H9 (cell line): ENCODE measurements around the gene SOBP. TPM values are rescaled to one million over a fixed set of nuclear protein-coding genes. Genes with fewer than 3 reads are reported as not detected.
A peak's percentile ranks its signal among the peaks of the same experiment; 100 is the strongest.

ENCODE experiments used
- DNase-seq: peaks from one replicate; pipeline ENCODE4 v3.0.0-alpha.2; 2017
- H2AFZ ChIP-seq: one replicate; pipeline ENCODE4 v1.6.1; 2013; ENCODE audit warnings: mild to moderate bottlenecking, low read length, control low read depth, moderate library complexity
- H2AK5ac ChIP-seq: 2 replicates; pipeline ENCODE4 v1.6.1; 2013; ENCODE audit warnings: low read length, control low read depth, mixed read lengths; ENCODE audit not compliant: insufficient read length
- H2BK120ac ChIP-seq: one replicate; pipeline ENCODE4 v1.6.1; 2013; ENCODE audit warnings: low read depth, mild to moderate bottlenecking, low read length, control low read depth, inconsistent platforms; ENCODE audit not compliant: poor library complexity, severe bottlenecking
- H2BK12ac ChIP-seq: 2 replicates; pipeline ENCODE4 v1.6.1; 2013; ENCODE audit warnings: low read length, control low read depth, mixed read lengths, low read depth; ENCODE audit not compliant: insufficient read length
- H2BK15ac ChIP-seq: 2 replicates; pipeline ENCODE4 v1.6.1; 2013; ENCODE audit warnings: low read depth, low read length, control low read depth
- H2BK20ac ChIP-seq: one replicate; pipeline ENCODE4 v1.6.1; 2013; ENCODE audit warnings: low read depth, mild to moderate bottlenecking, low read length, control low read depth, inconsistent platforms; ENCODE audit not compliant: poor library complexity, severe bottlenecking
- H2BK5ac ChIP-seq: 2 replicates; pipeline ENCODE4 v1.6.1; 2013; ENCODE audit warnings: low read length, control low read depth, mixed read lengths; ENCODE audit not compliant: insufficient read length
- H3K14ac ChIP-seq: 2 replicates; pipeline ENCODE4 v1.6.1; 2013; ENCODE audit warnings: low read length, control low read depth; ENCODE audit not compliant: insufficient read depth
- H3K18ac ChIP-seq: 2 replicates; pipeline ENCODE4 v1.6.1; 2013; ENCODE audit warnings: low read depth, mild to moderate bottlenecking, mixed read lengths, low read length, control low read depth; ENCODE audit not compliant: insufficient read length
- H3K23ac ChIP-seq: 2 replicates; pipeline ENCODE4 v1.6.1; 2013; ENCODE audit warnings: low read length, control low read depth, mixed read lengths, low read depth; ENCODE audit not compliant: insufficient read length
- H3K23me2 ChIP-seq: 2 replicates; pipeline ENCODE4 v1.6.1; 2013; ENCODE audit warnings: low read depth, mild to moderate bottlenecking, mixed read lengths, low read length, control low read depth; ENCODE audit not compliant: insufficient read length, poor library complexity, severe bottlenecking
- H3K27ac ChIP-seq: 2 replicates; pipeline ENCODE4 v1.5.1; 2013; ENCODE audit warnings: low read length, control low read depth, mixed read lengths, low read depth; ENCODE audit not compliant: insufficient read length
- H3K27me3 ChIP-seq: 2 replicates; pipeline ENCODE4 v1.6.1; 2013; ENCODE audit warnings: low read length, control low read depth, inconsistent platforms; ENCODE audit not compliant: insufficient read depth
- H3K4ac ChIP-seq: 2 replicates; pipeline ENCODE4 v1.6.1; 2013; ENCODE audit warnings: low read depth, mild to moderate bottlenecking, control low read depth, inconsistent platforms, low read length, moderate library complexity
- H3K4me1 ChIP-seq: 2 replicates; pipeline ENCODE4 v1.6.1; 2013; ENCODE audit warnings: low read length, control low read depth, inconsistent platforms; ENCODE audit not compliant: insufficient read depth
- H3K4me2 ChIP-seq: 2 replicates; pipeline ENCODE4 v1.6.1; 2013; ENCODE audit warnings: low read length, control low read depth, mixed read lengths; ENCODE audit not compliant: insufficient read length, insufficient read depth
- H3K56ac ChIP-seq: 2 replicates; pipeline ENCODE4 v1.6.1; 2013; ENCODE audit warnings: low read depth, mild to moderate bottlenecking, mixed read lengths, low read length, control low read depth; ENCODE audit not compliant: insufficient read length
- H3K79me1 ChIP-seq: 2 replicates; pipeline ENCODE4 v1.6.1; 2013; ENCODE audit warnings: low read depth, mild to moderate bottlenecking, moderate library complexity, low read length, control low read depth, inconsistent platforms; ENCODE audit not compliant: insufficient read depth, poor library complexity, severe bottlenecking
- H3K79me2 ChIP-seq: 2 replicates; pipeline ENCODE4 v1.6.1; 2013; ENCODE audit warnings: low read length, control low read depth, inconsistent platforms; ENCODE audit not compliant: insufficient read depth
- H3K9ac ChIP-seq: 2 replicates; pipeline ENCODE4 v1.6.1; 2013; ENCODE audit warnings: low read length, control low read depth, mixed read lengths; ENCODE audit not compliant: insufficient read length; ENCODE audit errors: extremely low read depth
- H3K9me3 ChIP-seq: one replicate; pipeline ENCODE4 v1.6.1; 2013; ENCODE audit warnings: low read depth, low read length, inconsistent platforms; ENCODE audit not compliant: control insufficient read depth
- H3T11ph ChIP-seq: one replicate; pipeline ENCODE4 v1.6.1; 2013; ENCODE audit warnings: mild to moderate bottlenecking, low read length, control low read depth, inconsistent platforms
- H4K20me1 ChIP-seq: one replicate; pipeline ENCODE4 v1.6.1; 2013; ENCODE audit not compliant: control insufficient read depth, insufficient read length, insufficient read depth
- H4K5ac ChIP-seq: 2 replicates; pipeline ENCODE4 v1.6.1; 2013; ENCODE audit warnings: low read depth, mild to moderate bottlenecking, mixed read lengths, low read length, control low read depth; ENCODE audit not compliant: insufficient read length
- H4K8ac ChIP-seq: replicated peaks from 2 replicates; pipeline ENCODE4 v1.6.1; 2013; ENCODE audit warnings: low read length, control low read depth, mixed read lengths, low read depth; ENCODE audit not compliant: insufficient read length
- H4K91ac ChIP-seq: 2 replicates; pipeline ENCODE4 v1.6.1; 2013; ENCODE audit warnings: low read depth, mild to moderate bottlenecking, moderate library complexity, mixed read lengths, low read length, control low read depth; ENCODE audit not compliant: insufficient read length
- H3K27ac Mint-ChIP-seq, 3 experiments: 2 replicates in 2 of 3; 3 replicates in 1 of 3; pipeline ENCODE4 v1.8.0; 2020 to 2021; ENCODE audit warnings: mixed read lengths in 3 of 3, mild to moderate bottlenecking in 1 of 3, moderate library complexity in 1 of 3
- H3K27me3 Mint-ChIP-seq: 2 replicates; pipeline ENCODE4 v1.8.0; 2021; ENCODE audit warnings: low read depth, mild to moderate bottlenecking, moderate library complexity, mixed read lengths
- H3K36me3 Mint-ChIP-seq, 3 experiments: 2 replicates in 2 of 3; 3 replicates in 1 of 3; pipeline ENCODE4 v1.8.0; 2020 to 2021; ENCODE audit warnings: low read depth in 3 of 3, mixed read lengths in 3 of 3; ENCODE audit not compliant: insufficient read depth in 1 of 3
- H3K4me1 Mint-ChIP-seq, 2 experiments: 2 replicates each; pipeline ENCODE4 v1.8.0; 2020; ENCODE audit warnings: mixed read lengths in 2 of 2
- H3K4me3 Mint-ChIP-seq, 2 experiments: 2 replicates in 1 of 2; 3 replicates in 1 of 2; pipeline ENCODE4 v1.8.0; 2020 to 2021; ENCODE audit warnings: mild to moderate bottlenecking in 2 of 2, mixed read lengths in 2 of 2, moderate library complexity in 1 of 2
- H3K9me3 Mint-ChIP-seq, 2 experiments: 2 replicates in 1 of 2; 3 replicates in 1 of 2; pipeline ENCODE4 v1.8.0; 2020; ENCODE audit warnings: mild to moderate bottlenecking in 2 of 2, mixed read lengths in 2 of 2, moderate library complexity in 1 of 2
- CTCF ChIP-seq: fragments of 200-600 bp; sonication (generic); conservative IDR thresholded peaks from 3 replicates; pipeline ENCODE4 v1.8.0; 2021; ENCODE audit warnings: antibody characterized with exemption, mild to moderate bottlenecking
- WGBS: extraction: QIAGEN DNeasy Blood & Tissue Kit; methylation state at CpG from one replicate; pipeline ENCODE4 v1.1.7; 2013; ENCODE audit warnings: missing lambda C conversion rate, low lambda C conversion rate, mixed read lengths; ENCODE audit not compliant: insufficient read length; ENCODE audit errors: extremely low coverage; 5-methylcytosine and 5-hydroxymethylcytosine counted together
- total RNA-seq: library from RNA; stranded (reverse); gene quantifications from 2 replicates; pipeline ENCODE4 v1.2.1, GENCODE V29; 2021

The SOBP gene
- total RNA-seq, 1 experiment from 2014 or later, result 4.3 TPM

GRCh38 chr6:107622269-107622668, 132.4 kb downstream of the SOBP start:
- Histone ChIP-seq H3K4ac (no peak overlapping the region), H2BK120ac (no peak overlapping the region), H3K9me3 (no peaks in the 10 kb centered on the region), H2BK15ac (no peak overlapping the region), H4K5ac (no peak overlapping the region), H3K27me3 (no peaks in the 10 kb centered on the region), H3K9ac (no peak overlapping the region), H3T11ph (no peak overlapping the region), H3K18ac (no peak overlapping the region), H3K23ac (no peak overlapping the region), H2AFZ (no peak overlapping the region), H3K4me1 (peaks cover 28% of the 10 kb centered on the region), H3K14ac (no peak overlapping the region), H2AK5ac (no peak overlapping the region), H2BK20ac (no peak overlapping the region), H4K91ac (no peak overlapping the region), H4K8ac (no peak overlapping the region), H3K23me2 (no peaks in the 10 kb centered on the region), H3K56ac (no peak overlapping the region), H3K4me2 (no peak overlapping the region), H3K79me1 (no peaks in the 10 kb centered on the region), H3K27ac (no peak overlapping the region), H3K79me2 (no peaks in the 10 kb centered on the region), H2BK5ac (no peak overlapping the region), H2BK12ac (no peak overlapping the region), H4K20me1 (no peaks in the 10 kb centered on the region)
- Mint-ChIP-seq H3K27ac (peak overlapping the region in 1 of 3 experiments; percentile 8; a peak in 1 of 7 replicates), H3K27me3 (no peaks in the 10 kb centered on the region), H3K4me3 (no peak overlapping the region), H3K36me3 (no peaks in the 10 kb centered on the region), H3K9me3 (no peaks in the 10 kb centered on the region), H3K4me1 (peaks cover 50 to 56% of the 10 kb centered on the region in 2 experiments)
- WGBS, result no CpG with 5 or more reads among the region's 1 CpG
- DNase-seq, result no peak
- no peak for TF ChIP-seq CTCF
